Activated CD4-positive, alpha-beta T cell treated with anti-CD3 and anti-CD28 coated beads, Interleukin-2, amount 10 ng/mL, durations not matched to agents 7 days and 5 days (primary cell): Measurements from ENCODE around the gene ASCC3. TPM values are rescaled to one million over a fixed set of nuclear protein-coding genes. Genes with fewer than 3 reads are reported as not detected.

Source experiments
- CTCF ChIA-PET: fragments of 350-600 bp; sonication (Branson Sonifier 250); formaldehyde crosslinking; loops from one replicate; lab custom pipeline; 2021; ENCODE audit warnings: antibody characterized with exemption; lab: Charles Lee
- POLR2A ChIA-PET: fragments of 350-600 bp; sonication (Branson Sonifier 250); formaldehyde crosslinking; loops from one replicate; lab custom pipeline; 2021; ENCODE audit warnings: antibody characterized with exemption; lab: Charles Lee
- DNase-seq: peaks from one replicate; pipeline ENCODE4 v3.0.0-alpha.2; 2020
- H3K27ac Mint-ChIP-seq: one replicate; pipeline ENCODE4 v1.8.0; 2021; ENCODE audit warnings: mild to moderate bottlenecking, moderate library complexity, mixed read lengths
- H3K27me3 Mint-ChIP-seq: one replicate; pipeline ENCODE4 v1.8.0; 2021; ENCODE audit warnings: mixed read lengths
- H3K36me3 Mint-ChIP-seq: one replicate; pipeline ENCODE4 v1.8.0; 2021; ENCODE audit warnings: low read depth, mixed read lengths
- H3K4me1 Mint-ChIP-seq: one replicate; pipeline ENCODE4 v1.8.0; 2021; ENCODE audit warnings: mixed read lengths
- H3K4me3 Mint-ChIP-seq: one replicate; pipeline ENCODE4 v1.8.0; 2021; ENCODE audit warnings: mild to moderate bottlenecking, moderate library complexity, mixed read lengths
- H3K9me3 Mint-ChIP-seq: one replicate; pipeline ENCODE4 v1.8.0; 2021; ENCODE audit warnings: mixed read lengths
- total RNA-seq, 2 experiments: library from RNA; stranded (reverse); gene quantifications; one replicate each; pipeline ENCODE4 v1.2.3, GENCODE V29; 2021

Gene ASCC3
- total RNA-seq, 2 experiments from 2014 or later = 54.3 to 55.3 TPM

GRCh38 chr6:100595456-100595855 lies 285.7 kb downstream of the ASCC3 start:
- H3K4me1 Mint-ChIP-seq = no peaks in the 10 kb centered on the region
- H3K9me3 Mint-ChIP-seq = no peaks in the 10 kb centered on the region
- ChIA-PET CTCF (no interaction called here), POLR2A (no interaction called here)
- peaks cover 11% of the 10 kb centered on the region for H3K36me3 Mint-ChIP-seq
- H3K27me3 Mint-ChIP-seq = no peaks in the 10 kb centered on the region
- no peak overlapping the region for H3K27ac Mint-ChIP-seq
- no peak for DNase-seq
- no peak overlapping the region for H3K4me3 Mint-ChIP-seq

- POLR2A ChIA-PET = no interaction called here
- Mint-ChIP-seq H3K36me3 (peaks cover 16% of the 10 kb centered on the region), H3K27me3 (no peaks in the 10 kb centered on the region), H3K9me3 (no peaks in the 10 kb centered on the region), H3K4me1 (no peaks in the 10 kb centered on the region), H3K27ac (no peak overlapping the region), H3K4me3 (no peak overlapping the region)
- CTCF ChIA-PET = no interaction called here
- DNase-seq = no peak
Measured at GRCh38 chr6:100593522-100593921, 287.6 kb downstream of the ASCC3 start.

- no peaks in the 10 kb centered on the region for H3K27me3 Mint-ChIP-seq
- H3K4me1 Mint-ChIP-seq = no peaks in the 10 kb centered on the region
- no peak for DNase-seq
- H3K9me3 Mint-ChIP-seq = no peaks in the 10 kb centered on the region
- ChIA-PET CTCF (no interaction called here), POLR2A (no interaction called here)
- H3K36me3 Mint-ChIP-seq = peaks cover 14% of the 10 kb centered on the region
- H3K4me3 Mint-ChIP-seq = no peak overlapping the region
- H3K27ac Mint-ChIP-seq = no peak overlapping the region
Measured at GRCh38 chr6:100592929-100593328, 288.2 kb downstream of the ASCC3 start.

- peaks cover 7% of the 10 kb centered on the region for H3K9me3 Mint-ChIP-seq
- peaks cover 2% of the 10 kb centered on the region for H3K4me1 Mint-ChIP-seq
- H3K36me3 Mint-ChIP-seq = peaks cover 3% of the 10 kb centered on the region
- no peak overlapping the region for H3K4me3 Mint-ChIP-seq
- ChIA-PET POLR2A (interaction anchor here (0.6 kb wide), 1 partner anchor 415 kb away, joined by 5 read pairs; no protein-coding TSS in a partner anchor), CTCF (no interaction called here)
- H3K27ac Mint-ChIP-seq = no peak overlapping the region
- DNase-seq = no peak
- H3K27me3 Mint-ChIP-seq = no peaks in the 10 kb centered on the region
Measured at GRCh38 chr6:100577425-100577824, 303.7 kb downstream of the ASCC3 start.

- H3K4me1 Mint-ChIP-seq = peaks cover 2% of the 10 kb centered on the region
- POLR2A ChIA-PET = no interaction called here
- no peak overlapping the region for H3K4me3 Mint-ChIP-seq
- H3K9me3 Mint-ChIP-seq = peaks cover 7% of the 10 kb centered on the region
- no peak overlapping the region for H3K27ac Mint-ChIP-seq
- DNase-seq = no peak
- CTCF ChIA-PET = no interaction called here
- H3K27me3 Mint-ChIP-seq = no peaks in the 10 kb centered on the region
- peaks cover 12% of the 10 kb centered on the region for H3K36me3 Mint-ChIP-seq
Measured at GRCh38 chr6:100575921-100576320, 305.2 kb downstream of the ASCC3 start.

- Mint-ChIP-seq H3K4me3 (no peak overlapping the region), H3K4me1 (peaks cover 2% of the 10 kb centered on the region), H3K36me3 (peaks cover 22% of the 10 kb centered on the region), H3K27me3 (no peaks in the 10 kb centered on the region), H3K9me3 (peaks cover 13% of the 10 kb centered on the region), H3K27ac (no peak overlapping the region)
- no peak for DNase-seq
- POLR2A ChIA-PET = no interaction called here
- CTCF ChIA-PET = no interaction called here
Measured at GRCh38 chr6:100574836-100575235, 306.3 kb downstream of the ASCC3 start.

GRCh38 chr6:100573166-100573565 lies 308.0 kb downstream of the ASCC3 start:
- H3K4me1 Mint-ChIP-seq = peaks cover 2% of the 10 kb centered on the region
- DNase-seq = no peak
- POLR2A ChIA-PET = no interaction called here
- CTCF ChIA-PET = no interaction called here
- no peak overlapping the region for H3K4me3 Mint-ChIP-seq
- H3K36me3 Mint-ChIP-seq = peaks cover 26% of the 10 kb centered on the region
- peaks cover 5% of the 10 kb centered on the region for H3K9me3 Mint-ChIP-seq
- no peaks in the 10 kb centered on the region for H3K27me3 Mint-ChIP-seq
- no peak overlapping the region for H3K27ac Mint-ChIP-seq

GRCh38 chr6:100568255-100568654 lies 312.9 kb downstream of the ASCC3 start:
- Mint-ChIP-seq H3K27me3 (no peaks in the 10 kb centered on the region), H3K36me3 (peaks cover 24% of the 10 kb centered on the region), H3K27ac (no peak overlapping the region), H3K9me3 (peaks cover 5% of the 10 kb centered on the region), H3K4me3 (no peak overlapping the region), H3K4me1 (no peaks in the 10 kb centered on the region)
- CTCF ChIA-PET = no interaction called here
- POLR2A ChIA-PET = no interaction called here
- DNase-seq = no peak

GRCh38 chr6:100566563-100566962 lies 314.6 kb downstream of the ASCC3 start:
- POLR2A ChIA-PET = no interaction called here
- peaks cover 19% of the 10 kb centered on the region for H3K36me3 Mint-ChIP-seq
- CTCF ChIA-PET = no interaction called here
- no peaks in the 10 kb centered on the region for H3K27me3 Mint-ChIP-seq
- H3K4me1 Mint-ChIP-seq = no peaks in the 10 kb centered on the region
- no peak for DNase-seq
- H3K4me3 Mint-ChIP-seq = no peak overlapping the region
- H3K27ac Mint-ChIP-seq = no peak overlapping the region
- peaks cover 5% of the 10 kb centered on the region for H3K9me3 Mint-ChIP-seq

GRCh38 chr6:100565439-100566104 lies 315.6 kb downstream of the ASCC3 start:
- Mint-ChIP-seq H3K36me3 (peaks cover 12% of the 10 kb centered on the region), H3K4me1 (no peaks in the 10 kb centered on the region)

GRCh38 chr6:100559859-100560258 lies 321.3 kb downstream of the ASCC3 start:
- Mint-ChIP-seq H3K27me3 (no peaks in the 10 kb centered on the region), H3K4me3 (no peak overlapping the region), H3K9me3 (peaks cover 1% of the 10 kb centered on the region), H3K4me1 (no peaks in the 10 kb centered on the region), H3K36me3 (peaks cover 2% of the 10 kb centered on the region), H3K27ac (no peak overlapping the region)
- no peak for DNase-seq
- POLR2A ChIA-PET = no interaction called here
- CTCF ChIA-PET = no interaction called here

More at GRCh38 chr6:100565439-100566104, 315.6 kb downstream of the ASCC3 start:
- peaks cover 2% of the 10 kb centered on the region for H3K9me3 Mint-ChIP-seq
- H3K27ac Mint-ChIP-seq = no peak overlapping the region
- ChIA-PET CTCF (no interaction called here), POLR2A (no interaction called here)
- H3K27me3 Mint-ChIP-seq = no peaks in the 10 kb centered on the region
- no peak for DNase-seq
- no peak overlapping the region for H3K4me3 Mint-ChIP-seq

GRCh38 chr6:100554228-100554627 lies 326.9 kb downstream of the ASCC3 start:
- Mint-ChIP-seq H3K9me3 (peaks cover 1% of the 10 kb centered on the region), H3K4me1 (no peaks in the 10 kb centered on the region), H3K4me3 (no peak overlapping the region), H3K27me3 (no peaks in the 10 kb centered on the region), H3K27ac (no peak overlapping the region), H3K36me3 (peaks cover 1% of the 10 kb centered on the region)
- ChIA-PET POLR2A (no interaction called here), CTCF (no interaction called here)
- no peak for DNase-seq

GRCh38 chr6:100553243-100553642 lies 327.9 kb downstream of the ASCC3 start:
- no peak for DNase-seq
- Mint-ChIP-seq H3K9me3 (no peaks in the 10 kb centered on the region), H3K27me3 (no peaks in the 10 kb centered on the region), H3K4me1 (no peaks in the 10 kb centered on the region), H3K4me3 (no peak overlapping the region), H3K27ac (no peak overlapping the region), H3K36me3 (no peaks in the 10 kb centered on the region)
- CTCF ChIA-PET = interaction anchor here (0.6 kb wide), 1 partner anchor 18 kb away, joined by 3 read pairs; no protein-coding TSS in a partner anchor
- POLR2A ChIA-PET = no interaction called here
